CD4-positive, alpha-beta T cell treated with Interleukin-6 at 100 ng/mL for 8 hours (primary cell): Measurements from ENCODE around the gene ZBTB44.
"Not testable (repeated sequence)": the region's sequence is repeated elsewhere in the genome, so short reads cannot be mapped to it uniquely, and the experiment has no call there.

Source experiments
- DNase-seq: peaks from one replicate; pipeline ENCODE4 v3.0.0-alpha.2; 2020; ENCODE audit warnings: mixed read lengths, low spot score

The ZBTB44 gene

GRCh38 chr11:130312046-130312445 lies 2.7 kb downstream of the ZBTB44 start:
- DNase-seq = no peak

DNA sequence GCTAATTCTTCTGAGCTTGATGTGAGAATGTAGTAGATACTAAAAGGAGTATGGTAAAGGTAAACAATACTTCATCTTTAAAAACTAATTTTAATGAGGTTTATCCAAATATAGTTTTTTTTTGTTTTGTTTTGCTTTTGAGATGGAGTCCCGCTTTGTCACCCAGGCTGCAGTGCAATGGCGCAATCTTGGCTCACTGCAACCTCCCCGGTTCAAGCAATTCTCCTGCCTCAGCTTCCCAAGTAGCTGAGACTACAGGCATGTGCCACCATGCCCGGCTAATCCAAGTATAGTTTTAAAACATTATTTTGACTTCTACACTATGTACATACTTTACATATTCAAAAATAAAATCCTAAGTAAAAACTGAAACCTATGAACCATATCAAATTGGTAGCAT lies 4.1 kb downstream of the ZBTB44 start:
- DNase-seq = no peak

DNA sequence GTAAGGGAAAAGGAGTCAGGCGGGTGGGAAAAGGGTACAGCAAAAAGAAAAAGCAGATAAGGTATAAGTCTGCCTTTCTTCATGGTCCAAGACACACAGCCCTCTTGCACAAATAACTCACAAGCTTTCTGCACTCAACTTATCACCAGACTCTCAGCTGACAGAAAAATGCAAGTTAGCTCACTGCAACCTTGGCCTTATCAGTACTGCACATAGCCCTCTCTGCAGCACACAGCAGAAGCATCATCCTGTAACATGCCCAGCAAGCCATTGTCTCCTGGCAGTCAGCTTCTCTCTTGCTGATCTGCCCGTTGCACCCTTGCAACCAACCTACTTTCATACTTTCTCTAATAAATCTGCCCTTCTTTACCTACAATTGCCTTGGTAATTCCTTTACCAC lies 5.8 kb downstream of the ZBTB44 start:
- DNase-seq = no peak

DNA sequence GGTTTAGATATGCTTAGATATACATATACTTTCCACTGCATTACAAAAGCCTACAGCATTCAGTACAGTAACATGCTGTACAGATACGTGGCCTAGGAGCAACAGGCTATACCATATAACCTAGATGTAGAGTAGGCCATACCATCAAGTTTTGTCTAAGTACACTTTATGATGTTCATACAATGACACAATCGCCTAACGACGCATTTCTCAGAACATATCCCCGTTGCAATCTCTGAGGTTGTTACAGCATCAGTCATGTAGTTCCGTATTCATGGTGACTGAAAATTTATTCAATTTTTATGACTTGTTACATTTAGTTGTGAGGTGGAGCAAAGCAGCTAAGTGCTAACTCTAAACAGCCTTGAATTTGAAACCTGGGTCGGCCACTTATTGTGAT lies 6.7 kb downstream of the ZBTB44 start:
- no peak for DNase-seq

GRCh38 chr11:130304651-130305050 lies 10.1 kb downstream of the ZBTB44 start:
- no peak for DNase-seq

DNA sequence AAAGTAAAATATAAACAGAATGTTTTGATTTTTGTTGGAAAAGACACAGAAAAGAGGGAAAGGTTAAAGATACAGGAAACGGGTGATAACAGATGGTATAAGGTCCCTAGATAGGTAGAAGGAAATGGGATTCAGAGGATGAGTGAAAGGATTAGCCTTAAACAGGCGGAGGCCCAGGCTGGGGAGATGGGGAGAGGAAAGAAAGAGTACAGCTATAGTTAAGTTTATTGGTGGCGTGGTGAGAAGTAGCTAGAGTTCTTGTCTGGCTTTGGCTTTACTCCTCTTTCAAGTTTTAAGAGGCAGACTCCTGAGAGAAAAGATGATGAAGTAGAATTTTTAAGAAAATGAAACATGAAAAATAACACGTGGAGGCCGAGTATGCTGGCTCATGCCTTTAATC lies 13.7 kb downstream of the ZBTB44 start:
- no peak for DNase-seq

DNA sequence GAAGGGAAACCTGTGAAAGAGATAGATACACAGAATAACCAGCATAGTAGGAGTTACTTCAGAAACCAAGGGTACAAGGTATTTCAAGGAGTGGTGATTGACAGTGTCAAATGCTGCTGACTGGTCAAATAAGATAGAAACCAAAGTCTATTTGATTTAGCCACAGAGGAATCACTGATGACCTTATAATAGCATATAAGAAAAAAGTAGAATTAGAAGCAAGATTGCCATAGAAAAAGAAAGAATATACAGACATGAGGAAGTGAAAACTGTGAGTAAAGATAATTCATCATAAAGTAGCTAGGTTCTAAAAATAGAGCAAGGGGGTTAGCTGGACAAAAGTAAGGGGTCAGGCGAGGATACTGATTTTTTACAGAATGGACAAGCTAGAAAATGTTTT lies 14.2 kb downstream of the ZBTB44 start:
- DNase-seq = no peak

- no peak for DNase-seq
Measured at GRCh38 chr11:130299978-130300377, 14.7 kb downstream of the ZBTB44 start.

DNA sequence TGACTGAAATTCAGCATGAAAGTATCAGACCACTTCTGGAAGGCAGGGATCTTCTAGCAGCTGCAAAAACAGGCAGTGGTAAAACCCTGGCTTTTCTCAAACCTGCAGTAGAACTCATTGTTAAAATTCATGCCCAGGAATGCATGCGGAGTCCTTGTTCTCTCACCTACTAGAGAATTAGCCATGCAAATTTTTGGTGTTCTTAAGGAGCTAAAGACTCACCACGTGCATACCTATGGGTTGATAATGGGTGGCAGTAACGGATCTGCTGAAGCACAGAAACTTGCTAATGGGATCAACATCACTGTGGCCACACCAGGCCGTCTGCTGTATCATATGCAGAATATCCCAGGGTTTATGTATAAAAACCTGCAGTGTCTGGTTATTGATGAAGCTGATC lies 19.1 kb downstream of the ZBTB44 start:
- no peak for DNase-seq

GRCh38 chr11:130282111-130282510 lies 32.6 kb downstream of the ZBTB44 start:
- no peak for DNase-seq

- DNase-seq = not testable (repeated sequence)
Measured at GRCh38 chr11:130281341-130281740, 33.4 kb downstream of the ZBTB44 start.

DNA sequence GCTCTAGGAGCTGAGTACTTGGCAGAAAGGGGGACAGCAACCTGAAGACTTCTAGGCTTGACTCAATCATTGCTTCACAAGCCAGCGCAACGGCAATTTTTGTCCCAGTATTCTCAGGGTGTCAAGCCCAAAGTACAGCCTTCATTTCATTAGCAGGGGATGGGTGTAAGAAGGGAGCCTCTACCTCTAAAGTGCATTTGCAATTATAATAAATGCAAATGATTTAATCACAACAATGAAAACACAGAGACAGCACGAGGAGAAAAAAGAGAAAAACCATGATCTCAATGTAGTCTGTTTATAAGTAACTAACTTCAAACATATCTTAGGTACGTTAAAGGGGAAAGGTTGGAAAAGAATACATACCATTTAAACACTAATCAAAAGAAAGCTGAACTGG lies 34.7 kb downstream of the ZBTB44 start:
- DNase-seq = no peak

DNA sequence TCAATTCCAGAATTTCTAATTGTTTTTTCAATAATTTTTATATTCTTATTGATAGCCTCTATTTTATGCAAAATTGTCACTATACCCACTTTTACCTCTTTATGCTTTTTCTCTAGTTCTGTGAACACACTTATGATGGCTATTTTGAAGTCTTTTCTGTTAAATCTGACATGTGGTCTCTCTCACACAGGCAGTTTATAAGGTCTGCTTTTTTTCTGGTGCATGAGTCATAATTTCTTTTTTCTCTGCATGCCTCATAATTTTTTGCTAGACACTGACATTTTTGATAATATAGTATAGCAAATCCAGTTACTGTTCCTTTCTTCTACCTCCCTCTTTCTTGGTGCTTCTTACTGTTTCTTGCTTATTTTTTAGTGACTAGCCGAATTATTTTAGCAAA lies 36.0 kb downstream of the ZBTB44 start:
- no peak for DNase-seq

DNA sequence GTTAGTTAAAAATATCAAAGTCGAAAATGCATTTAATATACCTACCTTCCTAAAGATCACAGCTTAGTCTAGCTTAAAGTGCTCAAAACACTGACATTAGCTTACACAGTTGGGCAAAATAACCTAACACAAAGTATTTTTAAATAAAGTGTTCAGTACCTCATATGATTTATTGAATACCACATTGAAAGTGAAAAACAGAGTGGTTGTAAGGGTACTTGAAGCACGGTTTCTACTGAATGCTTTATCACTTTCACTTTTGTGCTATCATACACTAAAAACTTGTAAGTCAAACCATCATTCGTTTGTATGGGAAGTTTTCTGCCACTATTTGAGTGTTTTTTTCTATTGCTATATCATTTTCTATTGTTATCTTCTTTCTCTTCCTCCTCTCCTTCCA lies 36.6 kb downstream of the ZBTB44 start:
- no peak for DNase-seq

- DNase-seq = no peak
Measured at GRCh38 chr11:130272336-130272735, 42.4 kb downstream of the ZBTB44 start.

GRCh38 chr11:130269326-130269943 lies 45.3 kb downstream of the ZBTB44 start:
- DNase-seq = no peak

DNA sequence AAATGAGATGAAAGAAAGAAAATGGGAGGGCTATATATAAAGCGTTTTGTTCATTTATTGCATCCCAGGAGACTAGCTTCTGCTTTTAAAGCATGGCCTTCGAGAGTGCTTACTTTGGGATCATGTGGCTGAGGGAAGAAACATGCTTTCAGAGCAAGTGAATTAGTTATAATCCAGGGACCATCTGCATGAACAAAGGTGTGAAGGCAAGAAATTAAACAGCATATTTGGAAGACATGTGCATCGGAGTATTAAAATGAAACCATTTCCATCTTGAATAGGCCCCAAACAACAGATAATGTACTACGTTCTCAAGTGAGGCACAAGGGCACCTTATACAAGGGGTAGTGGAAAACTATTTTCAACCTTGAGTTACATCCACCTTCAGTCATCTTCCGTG lies 51.4 kb downstream of the ZBTB44 start:
- no peak for DNase-seq

GRCh38 chr11:130262424-130262823 lies 52.3 kb downstream of the ZBTB44 start:
- DNase-seq = no peak

DNA sequence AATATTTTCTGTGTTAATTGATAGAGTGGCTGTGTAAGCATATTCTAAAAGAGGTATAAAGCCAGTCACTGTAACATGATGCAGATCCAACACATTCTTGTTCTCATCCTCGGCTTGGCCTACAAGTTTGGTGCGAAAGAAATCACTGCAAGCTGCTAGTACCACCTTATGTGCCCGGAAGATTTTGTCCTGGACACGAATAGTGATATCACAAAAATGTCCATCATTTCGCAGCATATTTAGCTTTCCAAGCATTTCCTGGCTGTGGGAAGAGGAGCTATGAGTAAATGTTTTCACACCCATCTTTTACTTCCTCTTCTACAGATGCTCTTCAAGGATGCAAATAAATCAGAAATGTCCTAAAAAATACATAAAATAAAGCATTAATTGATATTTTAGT lies 53.1 kb downstream of the ZBTB44 start:
- DNase-seq = no peak

DNA sequence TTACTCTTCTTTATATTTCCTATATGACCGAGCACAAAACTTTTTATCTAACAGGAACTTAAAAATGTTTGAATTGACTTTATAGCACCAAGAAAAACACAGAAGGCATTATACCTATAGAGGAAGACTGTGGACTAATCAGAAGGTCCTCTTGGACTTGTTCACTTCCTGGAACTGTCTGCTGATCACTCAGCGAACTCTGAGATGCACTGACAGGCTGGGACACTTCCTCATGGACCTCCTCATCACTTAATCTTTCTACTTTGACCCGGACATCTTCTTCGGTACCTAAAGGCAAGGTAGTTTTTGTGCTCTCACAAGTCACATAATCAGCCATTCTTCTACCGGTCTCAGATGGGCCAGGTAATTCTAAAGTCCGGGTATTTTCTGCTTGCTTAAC lies 54.0 kb downstream of the ZBTB44 start:
- DNase-seq = no peak

DNA sequence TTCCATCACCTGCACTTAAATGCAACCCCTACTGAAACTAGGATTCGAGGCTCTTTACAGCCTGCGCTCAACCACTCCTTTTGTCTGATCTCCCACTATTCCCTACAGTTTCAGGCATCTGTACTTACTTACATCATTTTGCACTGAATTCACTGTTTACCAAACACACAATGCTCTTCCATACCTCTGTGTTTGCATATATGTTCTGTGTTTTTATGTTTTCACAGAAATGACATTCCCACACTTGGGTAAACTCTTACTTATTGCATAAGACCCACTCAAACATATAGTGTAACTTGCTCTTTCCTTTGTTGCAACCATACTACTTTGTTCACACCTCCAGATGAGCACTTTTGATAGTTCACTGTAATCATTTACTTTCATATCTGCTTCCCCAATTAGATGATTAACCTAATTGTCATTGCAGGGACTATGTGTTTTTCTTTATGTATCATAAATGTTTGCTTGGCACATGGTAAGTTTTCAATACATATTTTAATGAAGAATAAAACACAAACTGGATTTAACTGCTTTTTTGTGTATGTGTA lies 54.6 kb downstream of the ZBTB44 start:
- no peak for DNase-seq

GRCh38 chr11:130251763-130252162 lies 63.0 kb downstream of the ZBTB44 start:
- not testable (repeated sequence) for DNase-seq

GRCh38 chr11:130249929-130250328 lies 64.8 kb downstream of the ZBTB44 start:
- not testable (repeated sequence) for DNase-seq

DNA sequence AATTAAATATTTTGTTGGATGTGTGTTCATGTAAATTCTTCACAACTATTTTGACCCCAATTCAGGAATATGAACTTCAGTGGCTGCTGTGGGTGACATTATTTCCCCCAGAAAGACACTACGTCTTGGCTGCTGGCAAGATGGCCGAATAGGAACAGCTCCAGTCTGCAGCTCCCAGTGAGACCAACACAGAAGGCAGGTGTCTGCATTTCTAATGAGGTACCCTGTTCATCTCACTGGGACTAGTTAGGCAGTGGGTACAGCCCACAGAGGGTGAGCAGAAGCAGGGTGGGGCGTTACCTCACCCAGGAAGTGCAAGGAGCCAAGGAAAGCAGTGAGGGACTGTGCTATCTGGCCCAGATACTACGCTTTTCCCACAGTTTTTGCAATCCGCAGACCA lies 65.3 kb downstream of the ZBTB44 start:
- DNase-seq = no peak
